B cell (primary cell): ENCODE data around the gene TRERF1.

ENCODE experiments used
- CTCF ChIP-seq: fragments of 200-600 bp; IDR thresholded peaks from one replicate; pipeline ENCODE4 v1.8.0; 2022; ENCODE audit warnings: antibody characterized with exemption, mild to moderate bottlenecking
- EZH2 ChIP-seq: IDR thresholded peaks from 2 replicates; pipeline ENCODE4 v1.6.1; 2012; ENCODE audit warnings: borderline replicate concordance, low read depth, mild to moderate bottlenecking, moderate library complexity, low read length; ENCODE audit not compliant: insufficient read depth, poor library complexity, severe bottlenecking

GRCh38 chr6:42335896-42336295, 115.8 kb downstream of the TRERF1 start:
- TF ChIP-seq CTCF (no peak), EZH2 (no peak)
